ENCODE results near the gene HOXD1.

GRCh38 chr2:176138923-176139660 is 49.4 kb upstream of the HOXD1 start:
- TF ChIP-seq CTCF (IDR thresholded peaks at IDR 0.05; ENCODE audit: insufficient read depth, low read length, poor library complexity, severe bottlenecking) (no peak), EZH2phosphoT487 (conservative IDR thresholded peaks at IDR 0.05; ENCODE audit: low read length) (no peak)

Data from SU-DHL-6 (cell line).